ENCODE data around the gene C3orf22.

The C3orf22 gene

DNA sequence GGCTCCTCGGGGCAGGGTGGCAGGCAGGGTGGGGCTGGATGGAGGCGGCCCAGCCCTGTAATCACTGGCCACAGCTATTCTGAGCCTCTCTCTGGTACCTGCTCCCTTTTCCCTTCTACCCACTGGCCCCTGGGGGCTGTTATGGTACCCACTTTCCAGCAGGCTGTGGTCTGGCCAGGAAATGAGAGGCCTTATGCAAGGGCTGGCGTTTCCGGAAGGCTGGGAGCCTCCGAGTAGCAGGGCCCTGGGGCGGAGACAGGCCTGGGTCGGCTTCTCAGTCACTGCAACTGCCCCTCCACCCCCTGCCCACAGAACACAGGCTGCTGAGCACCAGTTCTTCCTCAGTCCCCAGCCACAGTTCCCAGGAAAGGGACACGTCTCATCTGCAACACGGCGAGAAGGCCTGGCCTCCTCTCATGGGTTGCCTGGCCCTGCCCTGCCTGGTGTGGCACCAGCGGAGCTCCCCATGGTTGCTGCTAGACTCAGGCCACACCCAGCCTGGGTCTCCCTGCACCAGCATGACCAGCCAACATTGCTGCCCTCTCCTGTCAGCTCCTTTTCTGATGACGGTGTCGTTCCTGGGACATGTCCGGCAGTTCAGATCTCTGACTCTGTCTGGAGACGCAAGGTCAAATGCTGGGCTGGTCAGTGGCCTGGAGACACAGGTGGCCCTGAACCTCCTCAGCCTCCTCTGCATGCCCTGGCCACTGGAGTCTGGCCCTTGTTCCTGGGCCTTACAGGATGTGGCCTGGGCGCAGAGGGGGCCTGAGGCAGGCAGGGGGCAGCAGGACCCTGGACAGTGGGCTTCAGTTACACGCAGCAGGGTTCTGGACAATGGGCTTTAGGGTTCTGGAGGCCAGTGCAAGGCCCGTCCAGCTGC lies 28.3 kb downstream of the C3orf22 start:
- peak overlapping the region; percentile 93 for H3K27ac ChIP-seq (replicated peaks)
- H3K27me3 ChIP-seq (ENCODE audit: insufficient read depth, poor library complexity, severe bottlenecking), result no peaks in the 10 kb centered on the region
- H3K4me3 ChIP-seq (replicated peaks; ENCODE audit: insufficient read depth, low read length), result no peak overlapping the region
- TF ChIP-seq REST (IDR thresholded peaks at IDR 0.05; ENCODE audit: insufficient replicate concordance, low read depth) (peak; percentile 60), POLR2AphosphoS5 (IDR thresholded peaks at IDR 0.05; ENCODE audit: low read depth) (peak; percentile 94), SPI1 (IDR thresholded peaks at IDR 0.05; ENCODE audit: borderline replicate concordance, low read depth) (no peak; the same call in 1 of the 2 replicates), GABPA (IDR thresholded peaks at IDR 0.05; ENCODE audit: low read depth) (no peak; the same call in 1 of the 2 replicates)
- TF ChIP-seq, protein P1, sequence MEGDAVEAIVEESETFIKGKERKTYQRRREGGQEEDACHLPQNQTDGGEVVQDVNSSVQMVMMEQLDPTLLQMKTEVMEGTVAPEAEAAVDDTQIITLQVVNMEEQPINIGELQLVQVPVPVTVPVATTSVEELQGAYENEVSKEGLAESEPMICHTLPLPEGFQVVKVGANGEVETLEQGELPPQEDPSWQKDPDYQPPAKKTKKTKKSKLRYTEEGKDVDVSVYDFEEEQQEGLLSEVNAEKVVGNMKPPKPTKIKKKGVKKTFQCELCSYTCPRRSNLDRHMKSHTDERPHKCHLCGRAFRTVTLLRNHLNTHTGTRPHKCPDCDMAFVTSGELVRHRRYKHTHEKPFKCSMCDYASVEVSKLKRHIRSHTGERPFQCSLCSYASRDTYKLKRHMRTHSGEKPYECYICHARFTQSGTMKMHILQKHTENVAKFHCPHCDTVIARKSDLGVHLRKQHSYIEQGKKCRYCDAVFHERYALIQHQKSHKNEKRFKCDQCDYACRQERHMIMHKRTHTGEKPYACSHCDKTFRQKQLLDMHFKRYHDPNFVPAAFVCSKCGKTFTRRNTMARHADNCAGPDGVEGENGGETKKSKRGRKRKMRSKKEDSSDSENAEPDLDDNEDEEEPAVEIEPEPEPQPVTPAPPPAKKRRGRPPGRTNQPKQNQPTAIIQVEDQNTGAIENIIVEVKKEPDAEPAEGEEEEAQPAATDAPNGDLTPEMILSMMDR (IDR thresholded peaks at IDR 0.05; ENCODE audit: insufficient read depth, low read length), result no peak
- DNase-seq (ENCODE audit: low read depth in 1 of 2, low spot score in 1 of 2), result peak; percentile 95 to 99

- TF ChIP-seq REST (IDR thresholded peaks at IDR 0.05; ENCODE audit: insufficient replicate concordance, low read depth) (no peak), SPI1 (IDR thresholded peaks at IDR 0.05; ENCODE audit: borderline replicate concordance, low read depth) (no peak), GABPA (IDR thresholded peaks at IDR 0.05; ENCODE audit: low read depth) (no peak), POLR2AphosphoS5 (IDR thresholded peaks at IDR 0.05; ENCODE audit: low read depth) (no peak)
- DNase-seq (ENCODE audit: low read depth in 1 of 2, low spot score in 1 of 2), result peak in 1 of 2 experiments; percentile 40
- peak overlapping the region; percentile 93 for H3K27ac ChIP-seq (replicated peaks)
Measured at GRCh38 chr3:126529585-126530170, 29.1 kb downstream of the C3orf22 start.

GRCh38 chr3:126528800-126529541 lies 29.8 kb downstream of the C3orf22 start:
- H3K27me3 ChIP-seq (ENCODE audit: insufficient read depth, poor library complexity, severe bottlenecking), result no peaks in the 10 kb centered on the region
- TF ChIP-seq SPI1 (IDR thresholded peaks at IDR 0.05; ENCODE audit: borderline replicate concordance, low read depth) (no peak), POLR2AphosphoS5 (IDR thresholded peaks at IDR 0.05; ENCODE audit: low read depth) (peak; percentile 63), GABPA (IDR thresholded peaks at IDR 0.05; ENCODE audit: low read depth) (no peak)
- no peak overlapping the region for H3K4me3 ChIP-seq (replicated peaks; ENCODE audit: insufficient read depth, low read length)
- peak; percentile 84 to 88 for DNase-seq (ENCODE audit: low read depth in 1 of 2, low spot score in 1 of 2)
- peak overlapping the region; percentile 93 for H3K27ac ChIP-seq (replicated peaks)

More at GRCh38 chr3:126529585-126530170, 29.1 kb downstream of the C3orf22 start:
- no peak overlapping the region for H3K4me3 ChIP-seq (replicated peaks; ENCODE audit: insufficient read depth, low read length)
- no peaks in the 10 kb centered on the region for H3K27me3 ChIP-seq (ENCODE audit: insufficient read depth, poor library complexity, severe bottlenecking)

DNA sequence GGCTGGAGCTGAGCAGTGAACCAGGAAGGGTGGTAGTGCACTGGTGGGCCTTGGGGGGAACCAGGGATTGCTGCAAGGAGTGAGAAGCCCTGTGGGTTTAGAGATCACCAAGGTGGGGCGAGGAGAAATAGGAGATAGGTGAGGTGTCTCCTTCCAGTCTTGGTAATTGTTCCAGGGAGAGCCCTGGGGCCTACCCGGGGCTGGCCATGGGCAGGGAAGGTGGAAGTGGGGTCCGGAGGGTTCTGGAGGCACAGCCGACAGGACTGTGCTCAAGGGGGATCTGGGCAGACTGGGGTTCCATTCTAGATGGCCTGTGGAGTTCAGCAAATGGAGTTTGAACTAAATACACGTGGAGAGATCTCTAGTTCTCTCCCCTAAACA lies 30.3 kb downstream of the C3orf22 start:
- no peak overlapping the region for H3K4me3 ChIP-seq (replicated peaks; ENCODE audit: insufficient read depth, low read length)
- no peak for TF ChIP-seq POLR2AphosphoS5 (IDR thresholded peaks at IDR 0.05; ENCODE audit: low read depth)
- TF ChIP-seq REST (IDR thresholded peaks at IDR 0.05; ENCODE audit: insufficient replicate concordance, low read depth), result no peak
- TF ChIP-seq, protein P1 (IDR thresholded peaks at IDR 0.05; ENCODE audit: insufficient read depth, low read length), result no peak
- H3K27me3 ChIP-seq (ENCODE audit: insufficient read depth, poor library complexity, severe bottlenecking), result no peaks in the 10 kb centered on the region
- DNase-seq (ENCODE audit: low read depth in 1 of 2, low spot score in 1 of 2), result no peak
- peak overlapping the region; percentile 93 for H3K27ac ChIP-seq (replicated peaks)
